ENCODE measurements around the gene MAST4.

Gene MAST4

GRCh38 chr5:67094476-67095300 is 498.5 kb downstream of the MAST4 start:
- H3K9me3 ChIP-seq (ENCODE audit: control insufficient read depth, insufficient read depth, low read length): no peaks in the 10 kb centered on the region
- no peaks in the 10 kb centered on the region for H3K9me2 ChIP-seq (replicated peaks; ENCODE audit: control insufficient read depth, low read length)
- H3K4me3 ChIP-seq (ENCODE audit: low read length): no peak overlapping the region
- no peaks in the 10 kb centered on the region for H4K20me1 ChIP-seq (ENCODE audit: control insufficient read depth, insufficient read depth, low read depth, low read length)
- H3K4me1 ChIP-seq (ENCODE audit: control insufficient read depth, low read length): no peaks in the 10 kb centered on the region
- H3K79me2 ChIP-seq (ENCODE audit: control insufficient read depth, low read length): no peaks in the 10 kb centered on the region
- no peak for TF ChIP-seq CTCF (IDR thresholded peaks at IDR 0.05; ENCODE audit: low read depth, low read length, poor library complexity, severe bottlenecking)
- no peak for TF ChIP-seq EZH2phosphoT487 (IDR thresholded peaks at IDR 0.05; ENCODE audit: borderline replicate concordance, low read length)
- H3K36me3 ChIP-seq (ENCODE audit: control insufficient read depth, low read length): no peaks in the 10 kb centered on the region
- no peaks in the 10 kb centered on the region for H3K27me3 ChIP-seq (ENCODE audit: control insufficient read depth, low read length)
- no peak overlapping the region for H3K4me2 ChIP-seq (ENCODE audit: low read length)
- H3F3A ChIP-seq (ENCODE audit: control insufficient read depth, insufficient read depth): no peaks in the 10 kb centered on the region
- H3K27ac ChIP-seq (ENCODE audit: low read depth, low read length): no peak overlapping the region

- Histone ChIP-seq H3K4me2 (ENCODE audit: low read length) (no peak overlapping the region), H3K36me3 (ENCODE audit: control insufficient read depth, low read length) (no peaks in the 10 kb centered on the region), H3K79me2 (ENCODE audit: control insufficient read depth, low read length) (no peaks in the 10 kb centered on the region), H3F3A (ENCODE audit: control insufficient read depth, insufficient read depth) (no peaks in the 10 kb centered on the region), H3K4me3 (ENCODE audit: low read length) (no peak overlapping the region), H3K4me1 (ENCODE audit: control insufficient read depth, low read length) (no peaks in the 10 kb centered on the region), H3K9me2 (replicated peaks; ENCODE audit: control insufficient read depth, low read length) (no peaks in the 10 kb centered on the region), H3K27ac (ENCODE audit: low read depth, low read length) (no peak overlapping the region), H3K27me3 (ENCODE audit: control insufficient read depth, low read length) (no peaks in the 10 kb centered on the region), H4K20me1 (ENCODE audit: control insufficient read depth, insufficient read depth, low read depth, low read length) (no peaks in the 10 kb centered on the region), H3K9me3 (ENCODE audit: control insufficient read depth, insufficient read depth, low read length) (no peaks in the 10 kb centered on the region)
- TF ChIP-seq EZH2phosphoT487 (IDR thresholded peaks at IDR 0.05; ENCODE audit: borderline replicate concordance, low read length) (no peak), CTCF (IDR thresholded peaks at IDR 0.05; ENCODE audit: low read depth, low read length, poor library complexity, severe bottlenecking) (no peak)
Observed at GRCh38 chr5:67095346-67096171, 499.4 kb downstream of the MAST4 start.

GRCh38 chr5:67098656-67099055 is 502.5 kb downstream of the MAST4 start:
- Histone ChIP-seq H3K9me2 (replicated peaks; ENCODE audit: control insufficient read depth, low read length) (no peaks in the 10 kb centered on the region), H3K4me2 (ENCODE audit: low read length) (no peak overlapping the region), H3K9me3 (ENCODE audit: control insufficient read depth, insufficient read depth, low read length) (no peaks in the 10 kb centered on the region), H3K27ac (ENCODE audit: low read depth, low read length) (no peak overlapping the region), H3K36me3 (ENCODE audit: control insufficient read depth, low read length) (no peaks in the 10 kb centered on the region), H4K20me1 (ENCODE audit: control insufficient read depth, insufficient read depth, low read depth, low read length) (no peaks in the 10 kb centered on the region), H3K79me2 (ENCODE audit: control insufficient read depth, low read length) (no peaks in the 10 kb centered on the region), H3K4me3 (ENCODE audit: low read length) (no peak overlapping the region), H3K27me3 (ENCODE audit: control insufficient read depth, low read length) (no peaks in the 10 kb centered on the region), H3F3A (ENCODE audit: control insufficient read depth, insufficient read depth) (no peaks in the 10 kb centered on the region), H3K4me1 (ENCODE audit: control insufficient read depth, low read length) (no peaks in the 10 kb centered on the region)
- TF ChIP-seq CTCF (IDR thresholded peaks at IDR 0.05; ENCODE audit: low read depth, low read length, poor library complexity, severe bottlenecking): no peak
- TF ChIP-seq EZH2phosphoT487 (IDR thresholded peaks at IDR 0.05; ENCODE audit: borderline replicate concordance, low read length): no peak

Measured in DOHH2 (cell line).